Stomach (tissue), 4 donors: Measurements from ENCODE around the gene ADM5.

Source experiments
- EP300 ChIP-seq: sonication (generic); formaldehyde crosslinking; IDR thresholded peaks from one replicate; pipeline ENCODE4 v1.6.1; 2017; ENCODE audit warnings: antibody characterized with exemption
- POLR2A ChIP-seq, 4 donors: fragments of 450-650 bp; IDR thresholded peaks; one replicate each; pipeline ENCODE4 v1.6.1; 2016; ENCODE audit warnings: antibody characterized with exemption in 4 of 4, control low read depth in 2 of 4, mild to moderate bottlenecking in 1 of 4, moderate library complexity in 1 of 4
- POLR2AphosphoS5 ChIP-seq, 3 donors: sonication (generic); formaldehyde crosslinking; IDR thresholded peaks; one replicate each; pipeline ENCODE4 v1.6.1; 2016; ENCODE audit warnings: antibody characterized with exemption in 3 of 3
- TF ChIP-seq, protein P1 (sequence below), 7 experiments: fragments of 450-650 bp in 4 of 7; fragments of 200-600 bp in 3 of 7; sonication (generic) in 3 of 7; IDR thresholded peaks; one replicate each; pipeline ENCODE4 v1.5.1; 2016 to 2019; ENCODE audit warnings: antibody characterized with exemption in 7 of 7, control low read depth in 2 of 7, mild to moderate bottlenecking in 1 of 7

GRCh38 chr19:49682274-49682673 is 7.1 kb upstream of the ADM5 start:
- TF ChIP-seq, protein P1, sequence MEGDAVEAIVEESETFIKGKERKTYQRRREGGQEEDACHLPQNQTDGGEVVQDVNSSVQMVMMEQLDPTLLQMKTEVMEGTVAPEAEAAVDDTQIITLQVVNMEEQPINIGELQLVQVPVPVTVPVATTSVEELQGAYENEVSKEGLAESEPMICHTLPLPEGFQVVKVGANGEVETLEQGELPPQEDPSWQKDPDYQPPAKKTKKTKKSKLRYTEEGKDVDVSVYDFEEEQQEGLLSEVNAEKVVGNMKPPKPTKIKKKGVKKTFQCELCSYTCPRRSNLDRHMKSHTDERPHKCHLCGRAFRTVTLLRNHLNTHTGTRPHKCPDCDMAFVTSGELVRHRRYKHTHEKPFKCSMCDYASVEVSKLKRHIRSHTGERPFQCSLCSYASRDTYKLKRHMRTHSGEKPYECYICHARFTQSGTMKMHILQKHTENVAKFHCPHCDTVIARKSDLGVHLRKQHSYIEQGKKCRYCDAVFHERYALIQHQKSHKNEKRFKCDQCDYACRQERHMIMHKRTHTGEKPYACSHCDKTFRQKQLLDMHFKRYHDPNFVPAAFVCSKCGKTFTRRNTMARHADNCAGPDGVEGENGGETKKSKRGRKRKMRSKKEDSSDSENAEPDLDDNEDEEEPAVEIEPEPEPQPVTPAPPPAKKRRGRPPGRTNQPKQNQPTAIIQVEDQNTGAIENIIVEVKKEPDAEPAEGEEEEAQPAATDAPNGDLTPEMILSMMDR (IDR thresholded peaks at IDR 0.05), result no peak
- TF ChIP-seq POLR2A (IDR thresholded peaks at IDR 0.05) (no peak), POLR2AphosphoS5 (IDR thresholded peaks at IDR 0.05) (no peak), EP300 (no peak)
